GM18505 (cell line): Measurements from ENCODE around the gene SBDS.
"Not testable (repeated sequence)": the region's sequence is repeated elsewhere in the genome, so short reads cannot be mapped to it uniquely, and the experiment has no call there.

ENCODE experiments used
- ATAC-seq: cut with Tn5 transposase; IDR thresholded peaks from one replicate; pipeline ENCODE4 v1.9.1; 2021; ENCODE audit not compliant: unreplicated experiment
- POLR2A ChIP-seq: IDR thresholded peaks from 4 replicates; pipeline ENCODE4 v1.6.1; 2011; ENCODE audit warnings: borderline replicate concordance; ENCODE audit not compliant: insufficient read depth, insufficient read length; ENCODE audit errors: extremely low read depth

SBDS gene

DNA sequence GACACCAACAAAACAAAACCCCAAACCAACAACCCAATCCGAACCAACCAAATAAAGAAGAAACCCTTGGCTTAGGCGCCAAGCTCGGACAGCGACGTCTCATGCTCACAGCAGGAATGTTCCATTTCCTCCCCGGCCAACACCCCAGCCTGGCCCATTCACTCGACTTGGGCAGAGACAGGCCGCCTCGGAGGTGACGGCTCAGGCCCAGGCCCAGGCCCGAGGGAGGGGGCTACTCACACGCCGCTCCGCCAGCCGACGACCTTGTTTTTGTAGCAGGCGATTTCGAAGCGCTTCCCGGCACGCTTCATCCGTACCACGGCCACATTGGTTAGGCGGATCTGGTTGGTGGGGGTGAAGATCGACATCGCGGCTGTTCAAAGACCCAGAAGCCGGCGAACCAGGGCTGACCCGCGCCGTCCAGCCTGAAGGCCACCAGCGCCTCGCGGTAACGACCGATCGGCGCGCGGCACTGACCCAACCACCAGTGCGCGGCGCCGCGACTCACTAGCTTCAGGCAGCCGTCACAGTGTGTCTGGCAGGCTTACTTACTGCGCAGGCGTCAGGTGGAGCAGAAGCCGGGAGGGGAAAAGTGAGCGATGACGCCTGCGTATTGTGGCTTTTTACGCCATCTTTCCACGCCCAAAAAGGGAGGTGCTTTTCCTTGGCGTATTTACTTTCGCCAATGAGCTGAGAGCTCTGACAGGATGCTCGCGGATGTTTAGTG, at the start of gene SBDS:
Gene SBDS (minus strand): TSS at position 537 of the 727 bp plus-strand sequence. CDS start 169 bp downstream, at position 368.
- peak; percentile 92 for TF ChIP-seq POLR2A
- ATAC-seq, result peak; percentile 66

DNA sequence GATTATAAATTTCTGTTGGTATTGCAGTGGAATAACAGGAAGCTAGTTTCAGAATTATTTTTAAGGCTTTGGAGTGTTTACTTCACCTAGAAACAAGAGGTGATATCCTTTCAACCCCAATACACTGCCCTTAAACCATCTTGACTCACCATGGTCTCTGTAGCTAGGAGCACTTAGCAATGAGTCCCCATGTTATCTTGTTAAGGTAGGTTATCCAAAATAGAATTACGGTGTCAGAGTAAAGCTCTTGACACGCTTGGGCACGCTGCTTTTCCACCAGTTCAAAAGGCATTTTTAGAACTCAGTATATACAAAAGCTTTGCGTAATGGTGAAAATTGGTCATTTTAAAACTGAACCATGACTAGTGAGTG, 48.2 kb upstream of the SBDS start:
- not testable (repeated sequence) for ATAC-seq

DNA sequence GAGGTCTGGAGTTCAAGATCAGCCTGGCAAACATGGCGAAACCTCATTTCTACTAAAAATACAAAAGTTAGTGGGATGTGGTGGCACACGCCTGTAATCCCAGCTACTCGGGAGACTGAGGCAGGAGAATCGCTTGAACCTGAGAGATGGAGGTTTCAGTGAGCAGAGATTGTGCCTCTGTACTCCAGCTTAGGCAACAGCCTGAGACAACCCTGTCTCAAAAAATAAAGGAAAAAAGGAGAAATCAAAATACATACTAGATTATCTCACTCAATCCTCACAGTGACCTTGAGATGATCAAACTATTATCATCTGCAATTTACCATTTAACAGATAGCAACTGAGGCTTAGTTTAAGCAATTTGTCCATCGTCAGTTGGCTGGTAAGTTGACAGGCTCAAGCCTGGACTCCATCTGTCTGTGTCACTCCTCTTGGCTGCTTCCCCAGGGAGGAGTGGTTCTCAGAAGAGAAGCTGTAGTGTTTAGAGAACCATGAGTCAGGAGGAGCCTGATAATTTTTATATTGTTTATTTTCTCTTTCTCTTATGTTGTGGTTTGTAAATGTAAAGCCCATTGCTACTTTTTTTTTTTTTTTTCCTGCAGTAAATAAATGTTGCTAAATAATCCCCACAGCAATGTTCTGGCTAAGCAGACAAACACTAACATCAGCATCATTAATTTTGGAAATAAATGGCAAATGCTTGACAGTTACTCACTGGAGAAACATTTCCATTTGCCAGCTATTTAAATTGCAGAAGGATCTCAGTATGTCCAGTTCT, 47.6 kb upstream of the SBDS start:
- not testable (repeated sequence) for ATAC-seq

DNA sequence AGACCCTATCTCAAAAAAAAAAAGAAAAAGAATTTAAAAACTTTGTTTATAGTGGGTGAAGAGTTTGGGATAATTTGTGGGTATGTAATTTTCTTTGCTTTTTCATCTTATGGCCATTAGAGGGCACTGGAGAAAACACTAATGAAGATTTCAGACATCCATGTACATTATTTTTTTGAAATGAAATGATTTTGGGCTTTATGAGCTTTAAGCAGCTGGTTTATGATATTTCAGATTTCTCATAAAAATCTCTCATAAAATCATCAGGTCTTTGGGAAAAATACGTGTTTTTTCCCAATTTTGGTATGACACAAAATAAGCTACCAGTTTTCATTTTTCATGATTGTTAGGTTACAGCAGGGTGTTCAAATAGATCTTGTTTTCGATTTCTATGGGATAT, 45.4 kb upstream of the SBDS start:
- ATAC-seq, result not testable (repeated sequence)

DNA sequence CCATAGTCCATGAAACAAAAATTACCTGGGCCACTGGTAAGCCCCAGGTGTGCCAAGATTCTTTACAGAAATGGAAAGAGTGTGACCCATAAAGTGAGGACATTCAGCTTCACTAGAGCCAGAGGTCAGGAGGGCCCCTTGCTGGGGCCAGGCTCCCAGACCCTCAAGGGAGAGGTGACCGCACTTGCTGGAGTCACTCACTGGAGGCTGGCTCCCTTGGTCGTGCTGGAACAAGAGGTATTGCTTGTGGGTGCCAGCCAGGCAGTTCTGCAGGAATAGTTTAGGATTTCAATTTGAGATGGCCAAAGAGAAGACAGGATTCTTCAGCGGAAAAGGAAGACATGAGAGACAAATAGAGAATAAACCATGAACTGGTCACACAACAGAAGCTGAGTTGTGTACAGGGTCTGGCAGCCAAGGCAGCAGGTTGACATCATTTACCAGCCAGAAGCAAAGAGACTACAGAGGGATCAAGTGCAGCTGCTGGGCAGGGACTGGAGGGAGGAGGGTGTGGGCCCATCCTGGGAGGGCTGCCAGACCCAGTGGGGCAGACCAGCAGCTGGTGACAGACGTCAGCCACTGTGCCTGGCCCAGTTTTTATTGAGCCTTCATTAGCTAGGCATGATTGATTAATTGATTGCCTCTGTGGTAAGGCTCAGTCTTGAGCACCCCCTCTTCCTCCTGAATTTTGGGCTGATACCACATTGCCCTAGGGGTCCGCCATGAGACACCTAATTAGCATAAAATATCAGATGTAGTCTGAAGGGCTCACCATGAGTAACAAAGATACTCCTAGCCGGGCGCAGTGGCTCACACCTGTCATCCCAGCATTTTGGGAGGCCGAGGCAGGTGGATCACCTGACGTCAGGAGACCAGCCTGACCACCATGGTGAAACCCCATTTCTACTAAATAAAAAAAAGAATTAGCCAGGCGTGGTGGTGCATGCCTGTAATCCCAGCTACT, 41.3 kb upstream of the SBDS start:
- ATAC-seq, result not testable (repeated sequence)

DNA sequence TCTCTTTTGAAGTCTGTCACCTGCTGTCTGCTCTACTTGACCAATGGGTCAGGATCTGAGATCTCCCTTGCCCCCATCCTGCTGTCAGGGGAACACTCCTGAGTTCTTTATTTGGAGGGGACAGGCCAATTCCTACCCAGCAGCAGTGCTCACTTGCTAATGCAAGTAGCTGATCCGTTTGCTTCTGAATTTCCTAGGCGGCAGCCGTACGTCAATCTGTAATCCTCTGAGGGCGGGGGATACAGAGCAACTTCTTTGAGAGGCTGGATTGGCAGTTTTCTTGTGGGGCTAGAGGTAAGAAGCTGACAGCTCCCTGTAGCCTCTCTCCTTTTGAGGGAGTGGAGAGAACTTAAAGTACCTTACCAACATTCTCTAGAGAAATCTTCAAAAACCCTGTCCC, 37.9 kb upstream of the SBDS start:
- no peak for TF ChIP-seq POLR2A
- no peak for ATAC-seq

DNA sequence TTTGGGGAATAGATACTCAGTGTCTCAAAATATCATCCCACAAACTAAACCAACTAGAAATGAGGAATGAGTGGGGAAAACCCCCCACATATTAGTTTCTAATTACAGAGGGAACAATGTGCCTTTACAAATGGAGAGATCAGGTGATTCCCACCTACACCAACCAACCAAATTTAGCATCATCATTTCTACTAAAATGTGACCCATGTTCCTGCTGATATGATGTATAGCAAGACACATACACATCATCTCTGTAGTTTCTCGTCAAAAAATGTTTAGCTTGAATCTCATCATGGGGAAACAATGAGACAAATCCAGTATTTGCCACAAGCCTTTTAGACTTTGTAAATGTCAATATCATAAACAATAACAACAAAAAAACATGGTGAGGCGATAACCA, 36.3 kb upstream of the SBDS start:
- not testable (repeated sequence) for ATAC-seq

DNA sequence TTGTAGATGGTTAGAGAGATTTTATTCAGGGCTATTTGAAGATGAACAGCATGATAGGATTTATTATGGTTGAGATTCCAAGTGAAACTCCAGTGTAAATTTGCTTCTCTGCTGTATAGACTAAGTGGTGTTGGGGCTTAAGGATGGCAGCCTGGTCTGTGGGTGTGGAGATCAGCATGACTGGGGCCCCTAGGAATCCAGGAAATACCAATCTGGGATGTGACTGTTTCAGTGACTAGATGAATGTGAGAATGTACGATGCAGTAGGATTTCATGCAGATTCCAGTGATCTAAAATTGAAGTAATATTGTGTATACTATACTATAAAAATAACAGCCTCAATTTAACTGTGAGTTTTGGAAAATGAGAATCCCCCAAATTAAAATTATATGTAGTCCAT, 30.1 kb upstream of the SBDS start:
- ATAC-seq, result not testable (repeated sequence)

DNA sequence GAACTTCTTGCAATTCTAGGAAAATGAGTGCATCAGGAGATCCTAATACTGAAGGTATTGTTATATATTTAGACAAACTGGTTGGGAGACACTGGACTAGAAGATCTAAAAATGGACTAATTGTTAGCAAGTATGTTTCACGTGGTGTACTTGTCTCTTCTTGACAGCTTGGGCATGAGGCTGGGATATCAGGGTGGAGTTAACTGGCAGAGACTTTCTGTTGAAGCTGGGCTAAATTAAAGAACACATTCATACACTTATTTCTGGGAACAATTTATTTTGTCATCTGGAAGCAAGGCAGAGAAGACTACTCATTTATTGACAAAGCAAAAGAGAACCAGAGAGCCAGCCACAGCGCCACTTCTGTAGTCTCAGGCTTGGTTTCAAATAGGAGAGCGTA, 27.1 kb upstream of the SBDS start:
- no peak for TF ChIP-seq POLR2A
- no peak for ATAC-seq

DNA sequence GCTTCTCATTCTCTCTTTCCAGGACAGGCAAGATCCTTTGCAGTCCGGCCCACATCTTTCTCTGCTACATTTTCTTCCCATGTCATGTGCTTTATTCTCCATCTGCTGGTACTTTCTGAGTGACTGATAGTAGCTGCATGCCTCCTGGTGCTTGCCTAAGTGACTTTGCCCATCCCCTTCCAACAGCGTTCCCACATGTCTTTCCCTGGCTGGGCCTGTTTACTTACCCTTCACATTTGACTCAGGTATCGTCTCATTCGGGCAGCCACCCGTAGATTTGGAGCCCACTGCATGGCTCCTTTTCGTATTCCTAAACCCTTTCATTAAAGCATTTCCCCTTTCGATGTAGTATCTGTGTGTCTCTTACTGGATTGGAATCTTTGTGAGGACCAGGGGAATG, 25.9 kb upstream of the SBDS start:
- no peak for TF ChIP-seq POLR2A
- ATAC-seq, result no peak

DNA sequence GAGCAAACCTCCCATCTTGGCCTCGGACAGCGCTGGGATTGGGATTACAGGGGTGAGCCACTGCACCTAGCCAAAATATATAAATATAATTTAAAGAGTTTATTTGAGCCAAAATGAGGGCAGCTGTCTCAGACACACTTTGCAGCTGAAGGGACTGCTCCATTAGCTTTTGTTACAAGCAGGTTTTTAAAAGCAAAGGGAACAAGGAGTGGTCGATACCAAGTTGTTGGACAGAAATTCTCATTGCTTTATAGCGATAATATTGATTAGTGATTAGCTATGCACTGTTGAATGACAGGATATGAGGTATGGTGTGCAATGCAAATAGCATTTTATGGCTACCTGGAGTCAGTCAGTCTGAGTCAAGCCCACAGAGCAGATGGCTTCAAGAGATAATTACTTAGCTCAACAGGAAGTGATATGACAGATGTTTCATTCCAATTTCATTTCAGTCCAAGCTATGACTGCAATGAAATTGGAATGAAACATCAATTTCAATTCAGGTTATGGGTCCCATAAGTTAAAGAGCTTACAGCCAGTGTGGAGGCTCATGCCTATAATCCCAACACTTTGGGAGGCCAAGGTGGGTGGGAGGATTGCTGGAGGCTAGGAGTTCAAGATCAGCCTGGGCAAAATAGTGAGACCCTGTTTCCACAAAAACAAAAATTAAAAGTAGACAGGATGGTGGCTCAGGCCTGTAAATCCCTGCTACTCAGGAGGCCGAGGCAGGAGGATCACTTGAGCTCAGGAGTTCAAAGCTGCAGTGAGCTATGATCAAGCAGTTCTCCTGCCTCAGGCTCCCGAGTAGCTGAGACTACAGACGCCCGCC, 24.4 kb upstream of the SBDS start:
- no peak for TF ChIP-seq POLR2A
- no peak for ATAC-seq

DNA sequence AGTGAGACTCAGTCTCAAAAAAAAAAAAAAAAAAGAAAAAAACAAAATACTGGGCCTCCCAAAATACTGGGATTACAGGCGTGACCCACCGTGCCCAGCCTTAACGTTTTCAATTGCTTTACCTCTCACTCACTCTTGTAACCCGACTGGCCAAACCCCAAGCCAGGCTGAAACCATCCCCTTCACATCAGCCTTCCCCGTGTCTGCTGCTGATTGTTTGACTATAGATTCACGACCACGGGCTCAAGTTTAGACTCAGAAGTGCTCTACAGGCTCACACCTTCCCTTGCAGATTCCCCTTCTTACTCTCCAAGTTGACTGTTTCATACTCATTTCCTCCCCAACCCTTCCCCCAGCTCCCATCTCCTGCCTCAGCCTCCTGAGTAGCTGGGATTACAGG, 23.6 kb upstream of the SBDS start:
- no peak for TF ChIP-seq POLR2A
- ATAC-seq, result no peak

DNA sequence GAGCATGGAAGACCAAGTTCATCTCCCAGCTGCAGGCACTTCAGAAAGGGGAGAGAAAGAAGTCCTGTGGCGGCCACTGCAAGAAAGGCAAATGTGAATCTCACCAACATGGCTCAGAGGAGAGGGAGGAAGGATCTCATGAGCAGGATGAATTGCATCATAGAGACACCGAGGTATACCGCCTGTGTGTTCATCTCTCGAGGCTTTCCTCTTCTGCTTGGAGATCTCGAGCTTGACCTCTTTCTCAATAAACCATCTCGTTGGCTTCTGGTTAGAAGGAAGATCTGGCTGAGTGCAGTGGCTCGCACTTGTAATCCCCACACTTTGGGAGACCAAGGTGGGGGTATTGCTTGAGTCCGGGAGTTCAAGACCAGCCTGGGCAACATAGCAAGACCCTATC, 22.6 kb upstream of the SBDS start:
- ATAC-seq, result not testable (repeated sequence)

DNA sequence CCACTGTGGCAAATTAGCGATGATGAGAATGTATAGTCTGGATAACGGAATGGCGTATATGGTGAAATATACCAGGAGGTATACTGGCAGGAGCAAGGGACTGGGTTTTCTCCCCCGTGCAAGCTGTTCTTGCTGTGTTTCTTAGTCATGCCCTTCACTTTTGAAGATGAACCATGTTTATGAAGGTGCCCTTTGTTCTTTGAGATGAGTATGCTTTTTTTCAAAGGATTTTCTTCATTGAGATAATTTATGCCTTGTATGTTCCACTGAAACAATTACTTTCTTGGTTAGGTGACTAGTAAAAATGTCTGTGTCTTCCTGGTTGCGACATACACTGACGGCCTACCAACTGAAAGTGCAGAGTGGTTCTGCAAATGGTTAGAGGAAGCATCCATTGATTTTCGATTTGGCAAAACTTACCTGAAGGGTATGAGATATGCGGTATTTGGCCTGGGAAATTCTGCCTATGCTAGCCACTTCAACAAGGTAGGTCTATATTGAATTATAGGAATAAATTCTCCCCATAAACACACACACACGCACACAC, 18.8 kb upstream of the SBDS start:
- ATAC-seq, result not testable (repeated sequence)

DNA sequence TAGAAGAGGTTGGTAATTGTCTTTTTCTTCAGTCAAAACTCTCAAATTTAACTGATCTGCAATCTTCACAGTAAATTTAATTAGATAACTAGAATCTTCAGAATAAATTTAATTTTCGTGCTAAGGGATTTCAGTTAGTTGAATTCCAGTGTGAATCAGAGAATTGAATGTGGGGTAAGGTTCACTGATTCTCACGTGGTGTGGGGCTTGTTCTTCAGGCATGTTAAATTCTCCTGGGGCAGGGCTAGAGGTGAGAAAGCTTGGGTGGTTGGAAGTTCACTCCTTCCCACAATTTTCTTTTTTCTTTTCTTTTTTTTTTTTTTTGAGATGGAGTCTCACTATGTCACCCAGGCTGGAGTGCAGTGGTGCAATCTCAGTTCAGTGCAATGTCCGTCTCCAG, 14.3 kb upstream of the SBDS start:
- not testable (repeated sequence) for ATAC-seq
